Measurements from ENCODE around the gene GFI1B.

DNA sequence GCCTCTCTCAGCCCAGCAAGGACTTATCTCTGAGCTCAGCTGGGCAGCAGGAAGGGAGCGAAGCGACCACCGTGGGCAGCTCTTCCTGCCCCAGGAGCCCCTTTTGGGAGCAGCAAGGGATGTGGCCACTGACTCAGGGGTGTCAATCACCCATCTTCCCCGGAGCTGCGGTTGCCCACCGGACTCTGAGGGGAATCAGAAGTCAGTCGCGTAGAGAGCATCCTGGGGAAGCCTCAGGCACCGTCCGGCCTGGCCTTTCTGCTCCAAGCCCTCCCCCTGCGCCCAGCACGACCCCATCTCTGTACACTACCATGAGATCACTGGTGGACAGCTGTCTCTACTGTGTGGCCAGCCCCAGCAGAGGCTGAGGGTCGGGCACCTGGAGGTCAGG is 24.6 kb downstream of the GFI1B start:
- TF ChIP-seq, protein P1, sequence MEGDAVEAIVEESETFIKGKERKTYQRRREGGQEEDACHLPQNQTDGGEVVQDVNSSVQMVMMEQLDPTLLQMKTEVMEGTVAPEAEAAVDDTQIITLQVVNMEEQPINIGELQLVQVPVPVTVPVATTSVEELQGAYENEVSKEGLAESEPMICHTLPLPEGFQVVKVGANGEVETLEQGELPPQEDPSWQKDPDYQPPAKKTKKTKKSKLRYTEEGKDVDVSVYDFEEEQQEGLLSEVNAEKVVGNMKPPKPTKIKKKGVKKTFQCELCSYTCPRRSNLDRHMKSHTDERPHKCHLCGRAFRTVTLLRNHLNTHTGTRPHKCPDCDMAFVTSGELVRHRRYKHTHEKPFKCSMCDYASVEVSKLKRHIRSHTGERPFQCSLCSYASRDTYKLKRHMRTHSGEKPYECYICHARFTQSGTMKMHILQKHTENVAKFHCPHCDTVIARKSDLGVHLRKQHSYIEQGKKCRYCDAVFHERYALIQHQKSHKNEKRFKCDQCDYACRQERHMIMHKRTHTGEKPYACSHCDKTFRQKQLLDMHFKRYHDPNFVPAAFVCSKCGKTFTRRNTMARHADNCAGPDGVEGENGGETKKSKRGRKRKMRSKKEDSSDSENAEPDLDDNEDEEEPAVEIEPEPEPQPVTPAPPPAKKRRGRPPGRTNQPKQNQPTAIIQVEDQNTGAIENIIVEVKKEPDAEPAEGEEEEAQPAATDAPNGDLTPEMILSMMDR (IDR thresholded peaks at IDR 0.05) = no peak
- TF ChIP-seq EZH2 (IDR thresholded peaks at IDR 0.05) (no peak), EZH2phosphoT487 (IDR thresholded peaks at IDR 0.05) (no peak)

Data from neural progenitor cell (in vitro differentiated cells).